ENCODE results near the gene ISCA1.
"Not testable (repeated sequence)": the region's sequence is repeated elsewhere in the genome, so short reads cannot be mapped to it uniquely, and the experiment has no call there.

ISCA1 gene

GRCh38 chr9:86324308-86324707 is 42.0 kb upstream of the ISCA1 start:
- no peak for TF ChIP-seq CTCF (IDR thresholded peaks at IDR 0.05; ENCODE audit: low read length, missing control alignments)
- DNase-seq (ENCODE audit: low read depth): peak; percentile 53

DNA sequence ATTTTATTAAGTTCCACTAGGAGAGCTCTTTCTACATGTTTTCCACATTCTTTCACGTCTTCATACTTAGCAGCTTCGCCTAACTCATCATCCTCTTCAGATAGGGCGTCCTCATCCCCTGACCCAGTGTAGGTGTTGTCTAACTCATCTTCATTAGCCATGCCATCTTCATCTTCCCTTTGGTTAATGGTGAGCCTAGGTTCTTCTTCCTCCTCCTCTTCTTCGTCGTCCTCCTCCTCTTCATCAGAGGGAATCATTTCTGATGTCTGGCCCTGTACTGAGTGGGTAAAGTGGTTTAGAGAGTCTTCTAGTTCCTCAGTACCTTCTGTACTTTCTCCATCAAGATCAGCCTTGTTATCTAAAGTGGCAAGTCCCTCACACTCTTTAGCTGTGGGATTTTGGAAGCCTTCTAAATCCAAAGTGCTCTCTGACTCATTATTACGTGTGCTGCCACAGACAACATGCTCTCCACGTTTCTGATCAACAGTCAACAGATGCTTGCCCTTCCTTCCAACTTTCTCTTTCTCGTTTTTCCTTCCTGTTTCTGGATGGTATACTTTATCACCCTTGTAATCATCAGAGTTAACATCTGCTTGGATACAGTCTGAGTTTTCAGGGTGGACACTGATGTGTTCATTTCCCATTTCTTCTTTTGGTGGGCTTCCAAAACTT is 40.8 kb upstream of the ISCA1 start:
- no peak for TF ChIP-seq CTCF (IDR thresholded peaks at IDR 0.05; ENCODE audit: low read length, missing control alignments)
- H3K4me3 ChIP-seq (replicated peaks; ENCODE audit: low read depth, low read length): no peak overlapping the region
- peak; percentile 52 for DNase-seq (ENCODE audit: low read depth)

More at GRCh38 chr9:86324308-86324707, 42.0 kb upstream of the ISCA1 start:
- H3K4me3 ChIP-seq (replicated peaks; ENCODE audit: low read depth, low read length): no peak overlapping the region

- no peak for TF ChIP-seq CTCF (IDR thresholded peaks at IDR 0.05; ENCODE audit: low read length, missing control alignments)
- no peak overlapping the region for H3K4me3 ChIP-seq (replicated peaks; ENCODE audit: low read depth, low read length)
- DNase-seq (ENCODE audit: low read depth): peak; percentile 87
These were observed 39.0 kb upstream of the ISCA1 start for GRCh38 chr9:86321373-86321772.

DNA sequence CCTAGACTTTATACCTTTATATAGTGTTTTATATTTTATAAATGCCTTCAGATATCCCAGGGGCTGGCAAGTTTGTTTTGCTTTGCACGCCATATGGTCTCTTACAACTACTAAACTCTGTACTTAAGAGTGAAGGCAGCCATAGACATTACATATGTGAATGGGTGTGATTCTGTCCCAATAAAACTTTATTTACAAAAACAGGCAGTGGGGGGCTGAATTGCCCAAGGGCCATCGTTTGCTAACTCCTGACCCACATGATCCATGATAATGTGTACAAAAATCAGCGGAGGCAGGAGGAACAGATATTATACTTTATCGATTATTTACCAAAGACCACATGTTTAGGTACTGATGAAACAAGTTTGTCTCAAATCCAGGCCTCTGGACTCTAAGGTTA is 35.8 kb upstream of the ISCA1 start:
- H3K4me3 ChIP-seq (replicated peaks; ENCODE audit: low read depth, low read length): no peak overlapping the region
- TF ChIP-seq CTCF (IDR thresholded peaks at IDR 0.05; ENCODE audit: low read length, missing control alignments): no peak
- DNase-seq (ENCODE audit: low read depth): no peak

DNA sequence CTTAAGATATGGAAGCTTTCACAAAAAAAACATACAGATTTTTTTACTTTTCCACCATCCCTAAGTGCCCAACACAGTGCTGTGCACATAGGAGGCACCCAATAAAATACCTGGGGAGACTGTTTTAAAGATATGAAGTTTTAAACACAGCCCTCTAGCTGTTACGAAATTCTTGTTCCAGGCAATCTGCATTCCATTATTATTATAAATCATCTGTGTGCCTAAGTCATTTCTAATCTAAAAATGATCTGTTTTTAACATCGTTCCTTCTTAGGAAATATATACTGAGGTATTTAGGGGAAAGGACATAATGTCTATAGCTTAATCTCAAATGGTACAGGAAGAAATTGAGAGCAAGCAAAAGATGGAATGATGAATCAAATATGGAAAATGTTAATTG is 32.7 kb upstream of the ISCA1 start:
- no peak for TF ChIP-seq CTCF (IDR thresholded peaks at IDR 0.05; ENCODE audit: low read length, missing control alignments)
- DNase-seq (ENCODE audit: low read depth): peak; percentile 16
- H3K4me3 ChIP-seq (replicated peaks; ENCODE audit: low read depth, low read length): no peak overlapping the region

GRCh38 chr9:86312959-86313358 is 30.6 kb upstream of the ISCA1 start:
- DNase-seq (ENCODE audit: low read depth); H3K4me3 ChIP-seq (replicated peaks; ENCODE audit: low read depth, low read length): not testable (repeated sequence)

GRCh38 chr9:86308687-86309086 is 26.3 kb upstream of the ISCA1 start:
- no peak for TF ChIP-seq CTCF (IDR thresholded peaks at IDR 0.05; ENCODE audit: low read length, missing control alignments)
- DNase-seq (ENCODE audit: low read depth): no peak
- H3K4me3 ChIP-seq (replicated peaks; ENCODE audit: low read depth, low read length): no peak overlapping the region
